Loucy (cell line): ENCODE data around the gene RPAIN.

Source experiments
- H2AFZ ChIP-seq: fragments of 200-600 bp; sonication (generic); 2 replicates; pipeline ENCODE4 v1.6.0; 2016; ENCODE audit warnings: antibody characterized with exemption, mild to moderate bottlenecking, low read length, moderate library complexity
- H3F3A ChIP-seq: fragments of 200-600 bp; 2 replicates; pipeline ENCODE4 v1.6.0; 2016; ENCODE audit warnings: antibody characterized with exemption, low read depth, mild to moderate bottlenecking
- H3K27me3 ChIP-seq: fragments of 200-600 bp; sonication (generic); 2 replicates; pipeline ENCODE4 v1.6.1; 2014; ENCODE audit warnings: low read length, mild to moderate bottlenecking; ENCODE audit not compliant: insufficient read depth, poor library complexity, severe bottlenecking
- H3K36me3 ChIP-seq: fragments of 200-600 bp; sonication (generic); 2 replicates; pipeline ENCODE4 v1.6.1; 2016; ENCODE audit warnings: low read length; ENCODE audit not compliant: insufficient read depth
- H3K4me1 ChIP-seq: fragments of 200-600 bp; sonication (generic); 2 replicates; pipeline ENCODE4 v1.5.1; 2014; ENCODE audit warnings: low read length, mild to moderate bottlenecking; ENCODE audit not compliant: insufficient read depth, poor library complexity, severe bottlenecking
- H3K4me2 ChIP-seq: fragments of 200-600 bp; sonication (generic); 2 replicates; pipeline ENCODE4 v1.6.0; 2014; ENCODE audit warnings: antibody characterized with exemption, low read length, low read depth, mild to moderate bottlenecking; ENCODE audit not compliant: poor library complexity, severe bottlenecking
- H3K4me3 ChIP-seq: fragments of 200-600 bp; sonication (generic); 2 replicates; pipeline ENCODE4 v1.5.1; 2014; ENCODE audit warnings: low read length, mild to moderate bottlenecking, mixed read lengths; ENCODE audit not compliant: poor library complexity, severe bottlenecking
- H3K79me2 ChIP-seq: fragments of 200-600 bp; sonication (generic); 2 replicates; pipeline ENCODE4 v1.6.1; 2014; ENCODE audit warnings: low read length; ENCODE audit not compliant: insufficient read depth
- H3K9ac ChIP-seq: fragments of 200-600 bp; sonication (generic); 2 replicates; pipeline ENCODE4 v1.6.0; 2014; ENCODE audit warnings: mild to moderate bottlenecking, low read depth, low read length, moderate library complexity; ENCODE audit not compliant: poor library complexity, severe bottlenecking
- H3K9me2 ChIP-seq: fragments of 200-600 bp; sonication (generic); replicated peaks from 2 replicates; pipeline ENCODE4 v1.6.1; 2016; ENCODE audit warnings: low read depth, low read length, mixed read lengths
- H3K9me3 ChIP-seq: fragments of 200-600 bp; sonication (generic); 2 replicates; pipeline ENCODE4 v1.6.1; 2014; ENCODE audit warnings: mild to moderate bottlenecking, antibody characterized with exemption, low read length, low read depth; ENCODE audit not compliant: insufficient read depth
- H4K20me1 ChIP-seq: fragments of 200-600 bp; sonication (generic); 2 replicates; pipeline ENCODE4 v1.6.0; 2014; ENCODE audit warnings: antibody characterized with exemption, low read length, mild to moderate bottlenecking; ENCODE audit not compliant: insufficient read depth, poor library complexity, severe bottlenecking
- CTCF ChIP-seq: fragments of 200-600 bp; sonication (generic); conservative IDR thresholded peaks from 2 replicates; pipeline ENCODE4 v1.5.1; 2014; ENCODE audit warnings: mild to moderate bottlenecking, antibody characterized with exemption, low read length
- EZH2phosphoT487 ChIP-seq: fragments of 200-600 bp; IDR thresholded peaks from 2 replicates; pipeline ENCODE4 v1.6.1; 2018; ENCODE audit warnings: antibody characterized with exemption, mild to moderate bottlenecking, moderate library complexity, borderline replicate concordance

Gene RPAIN

GRCh38 chr17:5399767-5400166, 20.2 kb upstream of the RPAIN start:
- H3K4me1 ChIP-seq, result no peaks in the 10 kb centered on the region
- H3K4me2 ChIP-seq, result no peak overlapping the region
- H3K9me3 ChIP-seq, result no peaks in the 10 kb centered on the region
- no peaks in the 10 kb centered on the region for H3K9me2 ChIP-seq
- no peak for TF ChIP-seq EZH2phosphoT487
- TF ChIP-seq CTCF, result no peak
- H3K4me3 ChIP-seq, result no peak overlapping the region
- no peaks in the 10 kb centered on the region for H3K27me3 ChIP-seq
- no peak overlapping the region for H3K9ac ChIP-seq
- no peaks in the 10 kb centered on the region for H4K20me1 ChIP-seq
- H3K36me3 ChIP-seq, result peaks cover 88% of the 10 kb centered on the region
- H3K79me2 ChIP-seq, result 0 out of 2 replicates have a peak, but pooled peaks cover 3% of the 10 kb centered on the region
- H2AFZ ChIP-seq, result no peak overlapping the region
- H3F3A ChIP-seq, result no peaks in the 10 kb centered on the region

GRCh38 chr17:5405400-5405799, 14.6 kb upstream of the RPAIN start:
- Histone ChIP-seq H3K79me2 (peaks cover 19% of the 10 kb centered on the region; the same call in 1 of the 2 replicates), H4K20me1 (peaks cover 4% of the 10 kb centered on the region), H3K9me2 (no peaks in the 10 kb centered on the region), H3K4me3 (no peak overlapping the region), H3K27me3 (no peaks in the 10 kb centered on the region), H2AFZ (no peak overlapping the region), H3K9me3 (no peaks in the 10 kb centered on the region), H3K9ac (no peak overlapping the region), H3K4me2 (no peak overlapping the region), H3K4me1 (peaks cover 6% of the 10 kb centered on the region), H3K36me3 (peaks cover 91% of the 10 kb centered on the region), H3F3A (no peaks in the 10 kb centered on the region)
- no peak for TF ChIP-seq CTCF
- no peak for TF ChIP-seq EZH2phosphoT487

GRCh38 chr17:5408186-5408585, 11.8 kb upstream of the RPAIN start:
- no peaks in the 10 kb centered on the region for H3K27me3 ChIP-seq
- H4K20me1 ChIP-seq, result peaks cover 23% of the 10 kb centered on the region
- H3K4me3 ChIP-seq, result no peak overlapping the region
- no peak overlapping the region for H3K9ac ChIP-seq
- H3F3A ChIP-seq, result no peaks in the 10 kb centered on the region
- H3K36me3 ChIP-seq, result peaks cover 88% of the 10 kb centered on the region
- peaks cover 38% of the 10 kb centered on the region for H3K79me2 ChIP-seq
- H3K9me2 ChIP-seq, result no peaks in the 10 kb centered on the region
- H3K4me2 ChIP-seq, result no peak overlapping the region
- peaks cover 13% of the 10 kb centered on the region for H3K4me1 ChIP-seq
- TF ChIP-seq EZH2phosphoT487 (no peak), CTCF (no peak)
- H2AFZ ChIP-seq, result no peak overlapping the region
- H3K9me3 ChIP-seq, result no peaks in the 10 kb centered on the region
